ENCODE results near the gene ZNF682. TPM values are rescaled to one million over a fixed set of nuclear protein-coding genes. Genes with fewer than 3 reads are reported as not detected.

ZNF682 gene
- total and polyA plus RNA-seq, 4 donors = 1.3 to 5.2 (median 2.1) TPM

GRCh38 chr19:20080656-20081055 is 41.4 kb upstream of the ZNF682 start:
- peaks cover 0 to 14% (median 4%) of the 10 kb centered on the region in 4 donors for H3K9me3 ChIP-seq (ENCODE audit: control insufficient read depth in 4 of 4, low read length in 3 of 4)
- no peaks in the 10 kb centered on the region for H3K36me3 ChIP-seq (ENCODE audit: control insufficient read depth in 4 of 4, insufficient read depth in 3 of 4, low read depth in 1 of 4, low read length in 3 of 4)
- peaks cover 0 to 4% (median 0%) of the 10 kb centered on the region in 4 donors for H3K27me3 ChIP-seq (ENCODE audit: control insufficient read depth in 4 of 4, insufficient read depth in 4 of 4, low read length in 3 of 4)
- WGBS = 35% methylated on average over 3 of the region's 3 CpGs
- no peak overlapping the region for H3K27ac ChIP-seq (ENCODE audit: low read depth in 1 of 2, low read length in 2 of 2)
- no peak overlapping the region for H3K4me3 ChIP-seq (ENCODE audit: low read depth in 1 of 3, low read length in 3 of 3)
- no peak overlapping the region for H3K9ac ChIP-seq (ENCODE audit: low read depth in 1 of 2, low read length in 2 of 2)
- no peaks in the 10 kb centered on the region for H3K4me1 ChIP-seq (ENCODE audit: control insufficient read depth in 4 of 4, insufficient read depth in 4 of 4, low read length in 3 of 4)
- no peak for TF ChIP-seq FOXA1 (IDR thresholded peaks at IDR 0.05)
- TF ChIP-seq EGR1 (IDR thresholded peaks at IDR 0.05; ENCODE audit: low read depth in 2 of 2) = no peak
- TF ChIP-seq CTCF (IDR thresholded peaks at IDR 0.05; ENCODE audit: low read depth, low read length, missing input control) = no peak
- no peak for DNase-seq (ENCODE audit: low spot score)

- 46% methylated on average over 8 of the region's 8 CpGs for WGBS
- peaks cover 0 to 4% (median 0%) of the 10 kb centered on the region in 4 donors for H3K27me3 ChIP-seq (ENCODE audit: control insufficient read depth in 4 of 4, insufficient read depth in 4 of 4, low read length in 3 of 4)
- H3K9me3 ChIP-seq (ENCODE audit: control insufficient read depth in 4 of 4, low read length in 3 of 4) = peaks cover 3 to 19% (median 8%) of the 10 kb centered on the region in 4 donors
- no peaks in the 10 kb centered on the region for H3K4me1 ChIP-seq (ENCODE audit: control insufficient read depth in 4 of 4, insufficient read depth in 4 of 4, low read length in 3 of 4)
- no peak overlapping the region for H3K9ac ChIP-seq (ENCODE audit: low read depth in 1 of 2, low read length in 2 of 2)
- H3K36me3 ChIP-seq (ENCODE audit: control insufficient read depth in 4 of 4, insufficient read depth in 3 of 4, low read depth in 1 of 4, low read length in 3 of 4) = no peaks in the 10 kb centered on the region
- H3K4me3 ChIP-seq (ENCODE audit: low read depth in 1 of 3, low read length in 3 of 3) = no peak overlapping the region
- H3K27ac ChIP-seq (ENCODE audit: low read depth in 1 of 2, low read length in 2 of 2) = no peak overlapping the region
- TF ChIP-seq RXRA (IDR thresholded peaks at IDR 0.05) (no peak), TAF1 (conservative IDR thresholded peaks at IDR 0.05) (no peak), FOXA2 (IDR thresholded peaks at IDR 0.05) (no peak), GABPA (IDR thresholded peaks at IDR 0.05 in 1 of 2, conservative IDR thresholded peaks at IDR 0.05 in 1 of 2) (no peak), RAD21 (IDR thresholded peaks at IDR 0.05) (no peak), YY1 (IDR thresholded peaks at IDR 0.05) (no peak), EGR1 (IDR thresholded peaks at IDR 0.05; ENCODE audit: low read depth in 2 of 2) (no peak), REST (IDR thresholded peaks at IDR 0.05) (no peak), SP1 (IDR thresholded peaks at IDR 0.05) (no peak), HNF4G (IDR thresholded peaks at IDR 0.05) (no peak), HNF4A (conservative IDR thresholded peaks at IDR 0.05) (no peak), FOXA1 (IDR thresholded peaks at IDR 0.05) (no peak), NR2F2 (IDR thresholded peaks at IDR 0.05) (no peak), CTCF (IDR thresholded peaks at IDR 0.05; ENCODE audit: low read depth, low read length, missing input control) (no peak), ZBTB33 (IDR thresholded peaks at IDR 0.05) (no peak), MAX (IDR thresholded peaks at IDR 0.05) (no peak), JUND (IDR thresholded peaks at IDR 0.05) (no peak)
- no peak for DNase-seq (ENCODE audit: low spot score)
These were observed 40.2 kb upstream of the ZNF682 start for GRCh38 chr19:20079476-20079875.

Measured in liver (tissue), 9 donors.